K562 (cell line): Measurements from ENCODE around the gene CYSRT1. TPM values are rescaled to one million over a fixed set of nuclear protein-coding genes. Genes with fewer than 3 reads are reported as not detected.
A peak's percentile ranks its signal among the peaks of the same experiment; 100 is the strongest.

Experiments used
- ARID2 ChIP-seq: fragments of 450-650 bp; IDR thresholded peaks from 2 replicates; pipeline ENCODE4 v1.6.1; 2017; ENCODE audit warnings: antibody characterized with exemption, mild to moderate bottlenecking
- ARID3B ChIP-seq: fragments of 250-450 bp; sonication (Bioruptor Pico); IDR thresholded peaks from 2 replicates; pipeline ENCODE4 v1.4.0; 2020; ENCODE audit warnings: borderline replicate concordance
- BRD4 ChIP-seq: fragments of 200-600 bp; sonication (generic); IDR thresholded peaks from 2 replicates; pipeline ENCODE4 v1.6.1; 2017; ENCODE audit warnings: inconsistent platforms
- CBFA2T3 ChIP-seq: fragments of 450-650 bp; IDR thresholded peaks from 2 replicates; pipeline ENCODE4 v1.6.1; 2017
- CEBPB ChIP-seq: fragments of 450-650 bp; IDR thresholded peaks from 2 replicates; pipeline ENCODE4 v1.6.1; 2016; ENCODE audit warnings: missing genetic modification characterization, missing compliant biosample characterization
- FOXK2 ChIP-seq, 2 experiments: fragments of 450-650 bp; IDR thresholded peaks in 1 of 2; conservative IDR thresholded peaks in 1 of 2; 2 replicates each; pipeline ENCODE4 v1.6.1; 2016; ENCODE audit warnings: low read depth in 2 of 2, mild to moderate bottlenecking in 1 of 2
- GTF2E2 ChIP-seq: fragments of 200-800 bp; sonication (Bioruptor generic); IDR thresholded peaks from 2 replicates; pipeline ENCODE4 v1.6.1; 2016; ENCODE audit warnings: missing genetic modification characterization, missing compliant biosample characterization
- HMGN3 ChIP-seq: IDR thresholded peaks from 2 replicates; pipeline ENCODE4 v1.6.1; 2011; ENCODE audit warnings: borderline replicate concordance, low read depth, mild to moderate bottlenecking, mixed read lengths, low read length; ENCODE audit not compliant: insufficient read length; ENCODE audit errors: extremely low read depth
- HNRNPK ChIP-seq: fragments of 200-400 bp; formaldehyde crosslinking; IDR thresholded peaks from one replicate; pipeline ENCODE4 v1.6.1; 2018; ENCODE audit warnings: mild to moderate bottlenecking, low read depth, low read length; ENCODE audit not compliant: poor library complexity, severe bottlenecking
- KAT2B ChIP-seq: IDR thresholded peaks from one replicate; pipeline ENCODE4 v1.6.1; 2012; ENCODE audit warnings: low read depth, mild to moderate bottlenecking, control low read depth, inconsistent platforms, low read length, moderate library complexity
- MAZ ChIP-seq, 2 experiments: fragments of 450-650 bp in 1 of 2; sonication (generic) in 1 of 2; formaldehyde crosslinking; IDR thresholded peaks in 1 of 2; conservative IDR thresholded peaks in 1 of 2; 2 replicates each; pipeline versions ENCODE4 v1.4.0 to v1.5.0; 2020; ENCODE audit warnings: mild to moderate bottlenecking in 1 of 2, missing genetic modification reagents in 1 of 2
- MBD1 ChIP-seq: fragments of 250-450 bp; sonication (Bioruptor Pico); IDR thresholded peaks from 2 replicates; pipeline ENCODE4 v1.8.0; 2022; ENCODE audit warnings: inconsistent platforms
- MYC ChIP-seq, 2 experiments: fragments of 250-450 bp in 1 of 2; sonication (Bioruptor Pico) in 1 of 2; IDR thresholded peaks; 2 replicates each; pipeline versions ENCODE4 v1.5.1 to v1.6.1; 2012 to 2021; ENCODE audit warnings: low read depth in 2 of 2, borderline replicate concordance in 1 of 2, improper control_type of control experiment in 1 of 2, low read length in 1 of 2, mild to moderate bottlenecking in 1 of 2, moderate library complexity in 1 of 2
- PCBP2 ChIP-seq: fragments of 200-400 bp; formaldehyde crosslinking; IDR thresholded peaks from 2 replicates; pipeline ENCODE4 v1.6.1; 2018; ENCODE audit warnings: low read length, low read depth, mild to moderate bottlenecking, moderate library complexity; ENCODE audit not compliant: poor library complexity, severe bottlenecking
- RBM17 ChIP-seq: fragments of 200-400 bp; formaldehyde crosslinking; IDR thresholded peaks from 2 replicates; pipeline ENCODE4 v1.6.1; 2017; ENCODE audit warnings: low read depth, mild to moderate bottlenecking, low read length, borderline replicate concordance
- SMARCB1 ChIP-seq: IDR thresholded peaks from 2 replicates; pipeline ENCODE4 v1.6.1; 2011; ENCODE audit warnings: improper control_type of control experiment, low read depth; ENCODE audit not compliant: insufficient read length
- SNIP1 ChIP-seq: fragments of 450-650 bp; IDR thresholded peaks from 2 replicates; pipeline ENCODE4 v1.7.1; 2017; ENCODE audit warnings: low read depth, mild to moderate bottlenecking
- TBP ChIP-seq: optimal IDR thresholded peaks from 2 replicates; pipeline ENCODE3; 2011; ENCODE audit warnings: low read depth, low read length, improper control_type of control experiment
- THRA ChIP-seq: fragments of 450-650 bp; IDR thresholded peaks from 2 replicates; pipeline ENCODE4 v1.6.1; 2017; ENCODE audit warnings: mild to moderate bottlenecking, moderate library complexity
- ZNF311 ChIP-seq: fragments of 250-450 bp; sonication (Bioruptor Pico); IDR thresholded peaks from 2 replicates; pipeline ENCODE4 v1.4.0; 2020; ENCODE audit warnings: mild to moderate bottlenecking, moderate library complexity
- ZNF316 ChIP-seq: fragments of 450-650 bp; IDR thresholded peaks from 2 replicates; pipeline ENCODE4 v1.6.1; 2016
- ZNF586 ChIP-seq: fragments of 450-650 bp; formaldehyde crosslinking; conservative IDR thresholded peaks from 2 replicates; pipeline ENCODE4 v1.4.0; 2020; ENCODE audit warnings: mild to moderate bottlenecking, moderate library complexity
- polyA plus RNA-seq, 8 experiments: library from polyadenylated mRNA; depleted of rRNA in 4 of 8; stranded (reverse) in 5 of 8; unstranded in 3 of 8; fragments of >200 nt; fragmentation: Nextera tagmentation in 2 of 8; fragmentation: Illumina TruSeq in 1 of 8; extraction: Ambion mirVana in 2 of 8; extraction: Trizol in 1 of 8; gene quantifications; 2 replicates each; pipeline versions ENCODE4 v1.2.1 to v1.2.3, GENCODE V29; 2011 to 2014; ENCODE audit warnings: inconsistent platforms in 1 of 8, missing spikeins in 1 of 8
- total RNA-seq, 7 experiments: library from RNA; depleted of rRNA in 6 of 7; stranded (reverse); fragments of >200 nt in 6 of 7; fragmentation: Illumina TruSeq in 2 of 7; extraction: Trizol in 2 of 7; gene quantifications; 2 replicates each; pipeline versions ENCODE4 v1.2.1 to v1.2.3, GENCODE V29; 2011 to 2021; ENCODE audit warnings: low replicate concordance in 1 of 7

CYSRT1 gene
- total and polyA plus RNA-seq, 9 of the 15 experiments (the other 6 are each of a cell fraction or from before 2014, with no cell fraction given): 0.04 to 1.4 (median 0.42) TPM; not detected in 3

- TF ChIP-seq PCBP2 (no peak), ZNF316 (no peak), ZNF586 (no peak; the same call in 1 of the 2 replicates), GTF2E2 (no peak), CEBPB (tag) (no peak), MYC (IDR thresholded peaks at IDR 0.05; ENCODE audit: low read depth, low read length) (no peak), MYC (CRISPR knock-in tag; IDR thresholded peaks at IDR 0.05; ENCODE audit: borderline replicate concordance, low read depth) (peak; percentile 40; the same call in 1 of the 2 replicates), HMGN3 (no peak), SMARCB1 (no peak), MAZ (CRISPR knock-in tag; conservative IDR thresholded peaks at IDR 0.05 in 1 of 2, IDR thresholded peaks at IDR 0.05 in 1 of 2) (peak in 1 of 2 experiments; percentile 70; a peak in 2 of 4 replicates), CBFA2T3 (no peak), RBM17 (no peak), ARID2 (no peak), HNRNPK (no peak), MBD1 (CRISPR knock-in tag) (no peak), ARID3B (CRISPR knock-in tag) (no peak), TBP (no peak), KAT2B (no peak), THRA (no peak), BRD4 (no peak), FOXK2 (conservative IDR thresholded peaks at IDR 0.05 in 1 of 2, IDR thresholded peaks at IDR 0.05 in 1 of 2; ENCODE audit: low read depth in 2 of 2) (no peak), ZNF311 (CRISPR knock-in tag) (no peak), SNIP1 (no peak)
These were observed 18.9 kb downstream of the CYSRT1 start (continued) for GRCh38 chr9:137243626-137244485.
